ENCODE measurements around the gene BAZ1A. TPM values are rescaled to one million over a fixed set of nuclear protein-coding genes. Genes with fewer than 3 reads are reported as not detected.

BAZ1A gene
- total RNA-seq, 2 donors from 2014 or later: 3.4 to 11.8 TPM

GRCh38 chr14:34714320-34715126, 160.6 kb downstream of the BAZ1A start, which contains the start of gene CFL2:
Gene CFL2, minus strand, starts transcription at chr14:34714593. Its CDS starts 53 bp downstream, at chr14:34714540.
- Histone ChIP-seq H3K4me1 (peaks cover 0 to 25% of the 10 kb centered on the region in 2 donors), H3K9me3 (no peaks in the 10 kb centered on the region), H3K27ac (peak within 1 kb of the TSS; percentile 99), H3K27me3 (no peaks in the 10 kb centered on the region), H3K4me3 (peak within 1 kb of the TSS; percentile 84 to 89), H3K36me3 (peaks cover 17% of the 10 kb centered on the region)
- no peak for TF ChIP-seq CTCF (IDR thresholded peaks at IDR 0.05)
- DNase-seq (ENCODE audit: low spot score): peak; percentile 79

GRCh38 chr14:34713681-34714319, 161.4 kb downstream of the BAZ1A start:
- peak overlapping the region; percentile 84 to 89 for H3K4me3 ChIP-seq
- H3K9me3 ChIP-seq: no peaks in the 10 kb centered on the region
- peaks cover 17% of the 10 kb centered on the region for H3K36me3 ChIP-seq
- DNase-seq (ENCODE audit: low spot score): peak; percentile 67
- H3K27me3 ChIP-seq: no peaks in the 10 kb centered on the region
- H3K27ac ChIP-seq: peak overlapping the region; percentile 99
- no peak for TF ChIP-seq CTCF (IDR thresholded peaks at IDR 0.05)
- peaks cover 0 to 25% of the 10 kb centered on the region in 2 donors for H3K4me1 ChIP-seq

GRCh38 chr14:34713122-34713680, 162.0 kb downstream of the BAZ1A start:
- peaks cover 0 to 25% of the 10 kb centered on the region in 2 donors for H3K4me1 ChIP-seq
- H3K36me3 ChIP-seq: peaks cover 17% of the 10 kb centered on the region
- no peaks in the 10 kb centered on the region for H3K9me3 ChIP-seq
- DNase-seq (ENCODE audit: low spot score): no peak
- H3K27ac ChIP-seq: peak overlapping the region; percentile 99
- no peaks in the 10 kb centered on the region for H3K27me3 ChIP-seq
- TF ChIP-seq CTCF (IDR thresholded peaks at IDR 0.05): no peak
- H3K4me3 ChIP-seq: peak overlapping the region; percentile 84 to 89

GRCh38 chr14:34711796-34712712, 163.1 kb downstream of the BAZ1A start:
- Histone ChIP-seq H3K4me1 (peaks cover 0 to 25% of the 10 kb centered on the region in 2 donors), H3K36me3 (peaks cover 17% of the 10 kb centered on the region), H3K27me3 (no peaks in the 10 kb centered on the region), H3K9me3 (no peaks in the 10 kb centered on the region), H3K4me3 (peak overlapping the region in 1 of 2 donors; percentile 89), H3K27ac (peak overlapping the region; percentile 99)
- TF ChIP-seq CTCF (IDR thresholded peaks at IDR 0.05): no peak
- no peak for DNase-seq (ENCODE audit: low spot score)

- TF ChIP-seq CTCF (IDR thresholded peaks at IDR 0.05): no peak
- no peak for DNase-seq (ENCODE audit: low spot score)
- Histone ChIP-seq H3K4me3 (peak overlapping the region; percentile 1 to 89), H3K9me3 (no peaks in the 10 kb centered on the region), H3K4me1 (peaks cover 0 to 25% of the 10 kb centered on the region in 2 donors), H3K27ac (peak overlapping the region; percentile 99), H3K36me3 (peaks cover 17% of the 10 kb centered on the region), H3K27me3 (no peaks in the 10 kb centered on the region)
These were observed 164.0 kb downstream of the BAZ1A start for GRCh38 chr14:34711169-34711568.

Data from right atrium auricular region (tissue), 2 donors.